NCI-H2196 treated with DMSO at 0.1 percent for 48 hours (cell line): ENCODE results near the gene MYOD1.

ENCODE experiments used
- DNase-seq: peaks from one replicate; lab custom pipeline; 2025; ENCODE audit not compliant: unreplicated experiment; lab: John Stamatoyannopoulos, UW

Gene MYOD1

GRCh38 chr11:17734418-17734911, 15.1 kb downstream of the MYOD1 start, which contains the start of gene KCNC1:
Gene KCNC1 (plus strand): TSS chr11:17734781. CDS start chr11:17736003, 1,222 bp downstream.
- peak; percentile 64 for DNase-seq

- DNase-seq, result no peak
Observed at GRCh38 chr11:17734986-17735817, 15.8 kb downstream of the MYOD1 start.

- no peak for DNase-seq
Observed at GRCh38 chr11:17735818-17736578, 16.6 kb downstream of the MYOD1 start.

GRCh38 chr11:17736579-17736893, 17.2 kb downstream of the MYOD1 start:
- DNase-seq, result no peak

GRCh38 chr11:17736930-17737817, 17.8 kb downstream of the MYOD1 start:
- no peak for DNase-seq

- no peak for DNase-seq
Observed at GRCh38 chr11:17738151-17738973, 19.0 kb downstream of the MYOD1 start.

- DNase-seq, result no peak
Observed at GRCh38 chr11:17739945-17740338, 20.6 kb downstream of the MYOD1 start.

- DNase-seq, result no peak
Observed at GRCh38 chr11:17740649-17741235, 21.4 kb downstream of the MYOD1 start.

- DNase-seq, result no peak
Observed at GRCh38 chr11:17741487-17741886, 22.1 kb downstream of the MYOD1 start.

GRCh38 chr11:17742019-17742418, 22.6 kb downstream of the MYOD1 start:
- no peak for DNase-seq

- no peak for DNase-seq
Observed at GRCh38 chr11:17743026-17743807, 23.8 kb downstream of the MYOD1 start.

- no peak for DNase-seq
Observed at GRCh38 chr11:17743808-17744119, 24.4 kb downstream of the MYOD1 start.

- DNase-seq, result no peak
Observed at GRCh38 chr11:17744151-17744940, 25.0 kb downstream of the MYOD1 start.

GRCh38 chr11:17745023-17745772, 25.8 kb downstream of the MYOD1 start:
- DNase-seq, result no peak

- DNase-seq, result no peak
Observed at GRCh38 chr11:17746096-17746495, 26.7 kb downstream of the MYOD1 start.

GRCh38 chr11:17747131-17747955, 28.0 kb downstream of the MYOD1 start:
- DNase-seq, result no peak

- DNase-seq, result no peak
Observed at GRCh38 chr11:17748044-17748443, 28.7 kb downstream of the MYOD1 start.
